BJ (cell line): Measurements from ENCODE around the gene RPL29. TPM values are rescaled to one million over a fixed set of nuclear protein-coding genes. Genes with fewer than 3 reads are reported as not detected.

ENCODE experiments used
- CTCF ChIA-PET: fragments of 350-600 bp; formaldehyde crosslinking; extraction: SDS; loops from one replicate; lab custom pipeline; 2021; ENCODE audit warnings: antibody characterized with exemption, inconsistent platforms; lab: Yijun Ruan, JAX
- POLR2A ChIA-PET: fragments of 300-600 bp; sonication (Branson Sonifier 250); formaldehyde crosslinking; extraction: SDS; loops from one replicate; lab custom pipeline; 2021; ENCODE audit warnings: antibody characterized with exemption; lab: Charles Lee
- DNase-seq: peaks from one replicate; pipeline ENCODE4 v3.0.0-alpha.2; 2011; ENCODE audit warnings: low read depth
- H3K27me3 ChIP-seq: 2 replicates; pipeline ENCODE4 v1.6.0; 2011; ENCODE audit warnings: low read length; ENCODE audit not compliant: control insufficient read depth, insufficient read depth
- H3K36me3 ChIP-seq: 2 replicates; pipeline ENCODE4 v1.5.1; 2011; ENCODE audit warnings: low read length; ENCODE audit not compliant: control insufficient read depth, insufficient read depth
- H3K4me3 ChIP-seq: 2 replicates; pipeline ENCODE4 v1.5.1; 2011; ENCODE audit warnings: low read depth, mild to moderate bottlenecking, control low read depth, low read length
- polyA plus RNA-seq: library from polyadenylated mRNA; depleted of rRNA; stranded (reverse); fragments of >200 nt; gene quantifications from 2 replicates; pipeline ENCODE4 v1.2.3, GENCODE V29; 2011
- TF ChIP-seq, protein P1 (sequence below): IDR thresholded peaks from 2 replicates; pipeline ENCODE4 v1.5.1; 2011; ENCODE audit warnings: low read depth, mild to moderate bottlenecking, control low read depth, inconsistent platforms, low read length, moderate library complexity; ENCODE audit not compliant: insufficient read depth

Gene RPL29
- polyA plus RNA-seq, 1 experiment: 2,324 TPM

DNA sequence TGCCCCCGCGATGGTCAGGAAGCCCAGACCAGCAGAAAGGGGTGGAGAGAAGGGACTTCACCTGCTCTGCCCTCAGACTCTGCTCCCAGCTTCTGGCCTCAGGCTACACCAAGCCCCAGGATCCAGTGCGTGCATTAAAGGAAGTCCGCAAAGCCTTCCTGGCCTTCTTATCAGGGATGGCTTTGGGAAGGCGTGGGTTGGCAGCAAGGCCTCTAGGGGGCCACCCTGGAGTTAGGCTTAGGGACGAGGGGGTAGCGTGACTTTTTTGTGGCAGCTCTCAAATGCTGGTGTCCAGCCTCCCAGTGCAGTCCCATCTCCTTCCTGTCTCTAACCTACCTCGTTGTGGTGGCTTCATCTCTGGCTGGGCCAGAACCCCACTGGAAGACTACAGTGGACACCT lies 18.9 kb upstream of the RPL29 start:
- Histone ChIP-seq H3K4me3 (no peak overlapping the region), H3K27me3 (no peaks in the 10 kb centered on the region), H3K36me3 (no peaks in the 10 kb centered on the region)
- DNase-seq: no peak
- TF ChIP-seq, protein P1, sequence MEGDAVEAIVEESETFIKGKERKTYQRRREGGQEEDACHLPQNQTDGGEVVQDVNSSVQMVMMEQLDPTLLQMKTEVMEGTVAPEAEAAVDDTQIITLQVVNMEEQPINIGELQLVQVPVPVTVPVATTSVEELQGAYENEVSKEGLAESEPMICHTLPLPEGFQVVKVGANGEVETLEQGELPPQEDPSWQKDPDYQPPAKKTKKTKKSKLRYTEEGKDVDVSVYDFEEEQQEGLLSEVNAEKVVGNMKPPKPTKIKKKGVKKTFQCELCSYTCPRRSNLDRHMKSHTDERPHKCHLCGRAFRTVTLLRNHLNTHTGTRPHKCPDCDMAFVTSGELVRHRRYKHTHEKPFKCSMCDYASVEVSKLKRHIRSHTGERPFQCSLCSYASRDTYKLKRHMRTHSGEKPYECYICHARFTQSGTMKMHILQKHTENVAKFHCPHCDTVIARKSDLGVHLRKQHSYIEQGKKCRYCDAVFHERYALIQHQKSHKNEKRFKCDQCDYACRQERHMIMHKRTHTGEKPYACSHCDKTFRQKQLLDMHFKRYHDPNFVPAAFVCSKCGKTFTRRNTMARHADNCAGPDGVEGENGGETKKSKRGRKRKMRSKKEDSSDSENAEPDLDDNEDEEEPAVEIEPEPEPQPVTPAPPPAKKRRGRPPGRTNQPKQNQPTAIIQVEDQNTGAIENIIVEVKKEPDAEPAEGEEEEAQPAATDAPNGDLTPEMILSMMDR: peak; percentile 56
- ChIA-PET CTCF (interaction anchor here (0.6 to 2.9 kb wide), 5 partner anchors 9 to 108 kb away, joined by 4 to 26 read pairs (median 8); no protein-coding TSS in a partner anchor), POLR2A (no interaction called here)

DNA sequence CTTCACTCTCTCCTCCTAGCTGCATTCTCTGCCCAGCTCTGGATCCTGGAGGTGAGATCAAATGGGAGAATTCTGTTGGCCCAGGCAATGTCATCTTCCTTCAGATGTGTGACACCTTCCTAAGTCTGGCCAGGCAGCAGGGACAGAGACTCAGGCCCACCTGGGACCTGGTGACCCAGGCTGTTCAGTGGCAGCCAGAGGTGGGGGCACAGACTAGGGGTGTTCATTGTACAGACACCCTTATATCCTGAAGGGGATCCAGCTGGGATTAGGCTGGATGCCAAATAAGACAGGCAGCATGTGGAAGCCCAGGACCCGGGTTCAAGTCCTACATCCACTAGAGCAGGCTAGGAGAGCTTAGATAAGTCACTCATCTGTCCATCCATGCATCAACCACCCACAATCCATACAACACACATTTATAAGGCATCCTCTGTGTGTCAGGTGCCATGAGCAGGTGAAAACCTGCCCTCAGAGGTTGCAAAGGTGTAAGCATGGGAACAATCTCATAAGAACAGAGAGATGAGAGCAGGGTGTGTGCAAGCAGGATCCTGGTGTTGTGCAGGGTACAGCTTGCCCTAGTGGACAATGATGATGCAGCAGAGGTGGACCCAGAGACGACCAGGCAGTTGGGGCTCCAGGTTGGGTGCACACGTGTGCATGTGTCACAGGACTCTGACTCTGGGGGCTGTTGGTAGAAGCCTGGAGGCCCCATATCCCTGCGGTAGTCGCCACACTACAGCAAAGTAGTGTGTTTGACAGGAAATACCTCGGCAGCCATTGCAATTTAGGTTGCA lies 18.3 kb upstream of the RPL29 start:
- ChIA-PET CTCF (interaction anchor here (0.6 to 2.8 kb wide), 8 partner anchors 8 to 398 kb away, joined by 3 to 21 read pairs (median 4); no protein-coding TSS in a partner anchor), POLR2A (no interaction called here)
- TF ChIP-seq, protein P1: no peak
- Histone ChIP-seq H3K4me3 (no peak overlapping the region), H3K27me3 (no peaks in the 10 kb centered on the region), H3K36me3 (no peaks in the 10 kb centered on the region)
- DNase-seq: no peak

DNA sequence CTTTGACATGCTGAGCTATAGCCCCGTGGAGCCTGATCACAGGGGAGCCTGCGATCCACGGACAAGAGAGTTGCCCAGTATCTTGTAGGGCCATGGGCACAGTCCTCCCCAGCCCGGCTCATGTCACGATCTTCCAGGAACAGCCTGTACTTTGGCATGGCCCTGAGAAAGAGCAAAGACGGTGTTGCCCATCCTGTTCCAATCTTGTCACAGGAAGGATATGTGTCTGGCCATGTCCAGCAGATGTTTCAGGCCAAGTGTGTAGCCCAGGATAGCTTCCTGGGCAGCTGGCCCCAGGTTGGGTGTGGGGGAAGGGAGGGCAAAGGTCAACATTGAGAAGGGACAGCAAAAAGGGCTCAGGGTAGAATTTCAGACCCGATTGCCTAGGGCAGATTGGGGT lies 17.0 kb upstream of the RPL29 start:
- no peak overlapping the region for H3K4me3 ChIP-seq
- no peaks in the 10 kb centered on the region for H3K27me3 ChIP-seq
- TF ChIP-seq, protein P1: no peak
- H3K36me3 ChIP-seq: no peaks in the 10 kb centered on the region
- ChIA-PET POLR2A (no interaction called here), CTCF (interaction anchor here (0.9 to 2.3 kb wide), 5 partner anchors 9 to 123 kb away, joined by 3 to 21 read pairs (median 5); no protein-coding TSS in a partner anchor)
- no peak for DNase-seq

DNA sequence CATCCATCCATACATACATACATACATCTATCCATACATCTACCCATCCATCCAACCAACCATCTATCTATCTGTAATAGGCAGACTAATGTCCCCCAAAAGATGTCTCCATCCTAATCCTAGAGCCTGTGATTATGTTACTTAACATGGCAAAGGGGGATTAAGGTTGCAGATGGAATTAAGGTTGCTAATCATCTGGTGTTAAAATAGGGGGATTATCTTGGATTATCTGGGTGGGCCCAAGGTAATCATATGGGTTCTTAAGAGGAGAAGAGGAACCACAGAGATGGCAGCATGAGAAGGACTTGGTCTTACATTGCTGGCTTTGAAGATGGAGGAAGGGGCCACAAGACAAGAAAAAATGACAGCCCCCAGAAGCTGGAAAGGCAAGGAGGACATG lies 14.7 kb upstream of the RPL29 start:
- Histone ChIP-seq H3K4me3 (no peak overlapping the region), H3K27me3 (no peaks in the 10 kb centered on the region), H3K36me3 (no peaks in the 10 kb centered on the region)
- TF ChIP-seq, protein P1: no peak
- ChIA-PET CTCF (no interaction called here), POLR2A (no interaction called here)
- no peak for DNase-seq

DNA sequence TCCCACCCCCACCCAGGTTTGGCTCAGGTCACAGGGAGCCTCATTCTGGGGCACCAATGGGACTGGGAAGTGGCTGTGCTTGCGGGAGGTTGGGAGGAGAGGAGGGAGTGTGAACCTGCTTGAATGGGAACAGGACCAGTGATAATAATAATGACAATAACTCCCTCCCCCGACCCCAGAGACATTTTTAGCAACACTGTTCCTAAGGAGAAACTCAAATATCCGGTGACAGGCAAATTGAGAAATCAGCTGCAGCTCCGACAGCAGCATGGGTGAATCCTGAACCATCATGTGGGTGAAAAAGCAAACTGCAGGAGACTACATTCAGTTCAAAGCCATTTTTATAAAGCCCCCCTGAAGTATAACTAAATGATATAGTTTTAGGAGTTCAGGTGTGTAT lies 11.6 kb upstream of the RPL29 start:
- no peak overlapping the region for H3K4me3 ChIP-seq
- ChIA-PET POLR2A (no interaction called here), CTCF (interaction anchor here (0.6 to 8.0 kb wide), 5 partner anchors 10 to 117 kb away, joined by 3 to 222 read pairs (median 4); partner anchors contain the start of gene ABHD14B)
- no peaks in the 10 kb centered on the region for H3K36me3 ChIP-seq
- TF ChIP-seq, protein P1: no peak
- no peak for DNase-seq
- no peaks in the 10 kb centered on the region for H3K27me3 ChIP-seq
